RPMI8226 (cell line): Measurements from ENCODE around the gene CHIC2.

ENCODE experiments used
- DNase-seq: peaks from one replicate; pipeline ENCODE4 v3.0.0-alpha.2; 2015

CHIC2 gene

DNA sequence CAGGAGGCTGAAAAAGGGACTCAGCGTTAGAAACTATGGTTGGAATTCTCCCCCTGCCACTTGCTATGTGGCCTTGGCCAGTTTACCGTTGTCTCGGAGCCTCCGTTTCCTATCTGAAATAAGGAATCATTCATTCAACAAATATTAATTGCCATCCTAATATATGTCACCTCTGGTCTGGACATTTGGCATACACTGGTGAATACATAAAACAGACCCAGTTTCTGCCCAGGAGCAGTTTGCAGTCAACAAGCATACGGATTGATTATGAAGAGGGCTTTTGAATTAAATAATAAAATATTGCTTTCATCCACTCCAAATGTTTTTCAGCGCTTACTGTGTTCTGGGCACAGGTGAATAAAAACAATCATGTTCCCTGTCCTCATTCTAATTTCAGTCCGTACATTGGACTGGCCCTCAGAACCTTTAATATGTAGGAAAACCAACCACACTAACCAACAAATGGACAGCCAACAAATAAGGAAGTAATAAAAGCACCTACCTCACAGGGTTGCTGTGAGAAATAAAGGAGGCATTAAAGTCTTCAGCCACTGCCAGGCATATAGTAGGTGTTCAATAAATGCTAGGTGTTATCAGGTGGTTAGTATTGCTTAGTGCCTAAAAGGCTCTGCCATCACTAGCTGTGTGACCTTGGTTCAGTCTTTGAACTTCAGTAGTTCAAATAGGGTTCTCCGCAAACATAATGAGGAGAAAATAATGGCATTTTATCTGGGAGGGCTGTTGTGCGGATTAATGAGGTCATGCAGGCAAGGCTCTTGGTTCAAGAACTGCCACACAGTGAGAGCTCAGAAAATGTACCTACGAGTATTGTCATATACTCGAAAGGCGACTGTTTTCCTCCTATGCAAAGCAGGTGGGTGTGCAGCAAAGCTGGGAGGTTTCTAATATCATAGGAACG lies 28.3 kb upstream of the CHIC2 start:
- no peak for DNase-seq

DNA sequence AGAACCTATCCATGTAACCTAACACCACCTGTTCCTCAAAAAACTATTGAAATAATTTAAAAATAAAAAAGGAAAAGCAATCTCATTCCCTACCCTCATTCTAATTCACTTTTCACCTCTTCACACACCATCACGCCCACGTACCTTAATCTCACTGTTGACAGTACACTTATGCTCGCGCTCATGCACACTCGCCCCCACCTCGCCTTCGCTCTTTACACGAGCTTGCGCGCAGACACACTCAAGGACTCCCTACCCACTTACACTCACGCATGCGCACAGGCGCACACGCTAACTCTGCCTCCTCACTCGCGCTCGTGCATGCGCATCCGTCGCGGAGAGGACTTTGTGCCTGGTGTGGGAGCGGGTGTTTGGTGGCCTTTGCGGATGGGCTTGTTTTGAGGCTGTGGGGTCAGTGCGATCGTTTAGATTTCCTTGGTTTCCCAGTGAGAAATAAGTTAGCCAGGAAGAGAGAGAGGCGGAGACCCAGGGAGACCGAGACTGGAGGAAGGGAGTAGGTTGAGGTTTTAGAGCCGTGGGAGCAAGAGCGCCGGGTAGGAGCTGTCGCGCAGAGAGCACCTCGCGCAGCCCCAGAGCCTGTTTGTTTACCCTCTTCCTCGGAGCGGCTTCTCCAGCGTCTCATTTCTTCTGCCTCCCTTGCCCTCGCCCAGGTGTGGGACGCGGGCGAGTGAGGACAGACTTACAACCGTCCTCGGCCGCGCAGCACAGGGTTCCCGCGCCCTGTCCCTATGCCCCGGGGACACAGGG lies 27.4 kb upstream of the CHIC2 start:
- peak; percentile 52 for DNase-seq

DNA sequence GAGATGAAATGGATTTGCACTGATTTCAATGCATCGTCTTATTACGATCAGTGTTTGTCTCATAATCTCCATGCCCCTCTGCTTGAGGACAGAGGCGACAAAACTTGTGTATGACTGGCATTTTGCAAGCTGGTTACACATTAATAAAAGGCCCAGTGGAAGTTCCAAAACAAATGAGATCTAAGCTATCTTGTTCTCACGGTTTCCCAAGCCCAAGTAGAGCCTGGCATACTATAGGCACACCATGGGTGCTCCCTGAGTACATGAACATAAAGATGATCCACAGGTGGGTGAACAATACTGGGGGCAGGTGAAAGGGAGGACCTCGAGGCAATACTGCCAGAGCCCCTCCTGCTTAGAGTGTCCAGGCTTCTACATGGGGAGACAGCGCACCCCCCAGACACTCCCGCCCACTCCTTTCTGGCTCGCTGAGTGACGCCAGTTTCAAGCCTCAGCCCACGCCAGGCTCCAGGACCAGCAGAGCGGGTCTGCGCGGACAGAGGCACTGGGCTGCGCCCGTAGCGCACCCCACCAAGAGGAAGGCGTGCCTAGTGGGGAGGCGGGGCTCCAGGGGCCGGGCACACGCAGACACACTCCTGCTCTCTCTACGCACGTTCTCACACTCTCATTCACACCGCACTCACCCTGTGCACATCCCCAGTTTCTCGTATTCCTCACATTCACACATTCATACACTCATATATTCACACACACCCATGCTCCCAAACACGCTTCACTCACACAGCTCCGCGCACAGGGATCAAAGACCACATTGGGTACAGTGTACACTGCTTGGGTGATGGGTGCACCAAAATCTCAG lies 26.6 kb upstream of the CHIC2 start:
- DNase-seq, result peak; percentile 20

DNA sequence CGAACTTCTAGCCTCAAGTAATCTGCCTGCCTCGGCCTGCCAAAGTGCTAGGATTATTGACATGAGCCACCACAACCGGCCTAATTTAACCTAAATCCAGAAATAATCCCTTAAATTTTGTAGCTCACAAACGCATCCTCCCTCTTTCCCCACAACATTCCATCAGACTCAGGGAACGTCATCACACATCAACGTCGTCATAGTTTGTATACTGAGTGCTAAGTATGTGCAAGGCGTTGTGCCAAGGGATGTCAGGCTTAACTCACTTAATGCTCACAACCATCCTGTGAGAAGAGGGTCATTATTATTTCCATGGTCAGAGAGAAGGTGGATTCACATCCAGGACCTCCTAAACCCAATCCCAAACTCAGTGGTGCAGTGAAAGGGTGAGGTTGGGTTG lies 26.0 kb upstream of the CHIC2 start:
- DNase-seq, result no peak

DNA sequence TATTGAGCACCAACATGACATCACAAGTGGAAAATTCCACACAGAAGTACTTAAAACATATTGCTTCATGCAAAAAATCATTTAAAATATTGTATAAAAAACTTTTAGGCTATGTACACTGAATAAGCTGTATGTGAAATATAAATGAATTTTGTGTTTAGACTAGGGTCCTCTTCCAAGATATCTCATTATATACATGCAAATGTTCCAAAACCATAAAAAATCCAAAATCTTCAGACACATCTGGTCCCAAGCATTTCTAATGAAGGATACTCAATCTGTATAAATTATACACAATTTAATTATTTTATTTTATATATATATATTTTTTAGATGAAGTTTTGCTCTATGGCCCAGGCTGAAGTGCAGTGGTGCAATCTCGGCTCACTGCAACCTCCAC lies 25.5 kb upstream of the CHIC2 start:
- no peak for DNase-seq

DNA sequence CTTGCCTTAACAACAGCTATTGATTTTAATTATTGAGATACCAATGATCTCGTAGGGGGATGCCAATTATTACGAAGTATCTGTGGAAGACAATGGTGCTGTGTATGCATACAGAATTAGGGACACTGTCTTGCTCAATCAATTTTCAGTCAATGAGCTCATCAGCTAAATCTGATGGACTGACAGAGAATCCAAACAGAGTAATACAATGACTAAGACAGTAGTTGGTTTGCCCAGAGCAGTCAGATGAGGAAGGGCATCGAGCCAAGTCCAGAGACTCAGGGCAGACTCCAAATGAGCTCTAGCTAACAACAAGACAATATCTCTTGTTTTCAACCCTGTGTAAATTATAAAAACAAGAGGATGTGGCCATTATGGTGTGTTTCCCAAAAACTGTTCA lies 20.9 kb upstream of the CHIC2 start:
- no peak for DNase-seq

DNA sequence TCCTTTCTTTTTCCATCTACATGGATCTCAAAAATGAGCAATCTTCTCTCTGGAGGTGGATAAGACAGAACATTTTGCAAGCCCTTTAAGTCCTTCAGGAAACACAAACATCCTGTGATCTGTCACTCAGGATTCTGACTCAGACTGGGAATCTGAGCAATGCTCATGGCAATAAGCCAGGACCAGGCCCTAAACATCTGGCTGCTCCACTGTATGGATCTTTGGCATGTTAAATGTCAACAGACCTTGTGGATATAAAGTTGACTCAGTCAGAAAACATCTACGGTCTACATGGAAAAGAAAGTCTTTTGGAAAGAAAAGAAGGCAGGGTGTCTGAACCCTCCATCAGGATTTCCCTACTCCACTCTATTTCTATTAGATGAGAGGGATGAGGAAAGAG lies 17.8 kb upstream of the CHIC2 start:
- no peak for DNase-seq

DNA sequence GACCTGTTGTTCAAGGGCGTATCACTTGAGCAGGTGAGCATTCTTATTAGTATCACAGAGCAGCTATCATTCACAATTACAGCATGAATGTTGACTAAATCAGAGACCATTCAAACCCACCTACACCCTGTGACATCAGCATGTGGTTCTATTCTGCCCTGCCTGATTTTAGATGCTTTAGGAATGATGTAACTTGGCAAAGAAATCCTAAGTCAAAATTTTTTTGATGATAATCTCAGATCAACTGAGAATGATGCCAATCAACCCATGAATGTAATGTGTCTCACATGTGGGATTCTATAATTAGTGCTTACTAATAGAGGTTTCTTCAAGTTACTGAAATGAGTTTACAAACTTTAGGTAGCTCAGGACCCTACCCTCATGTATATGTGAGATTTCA lies 13.4 kb upstream of the CHIC2 start:
- no peak for DNase-seq

DNA sequence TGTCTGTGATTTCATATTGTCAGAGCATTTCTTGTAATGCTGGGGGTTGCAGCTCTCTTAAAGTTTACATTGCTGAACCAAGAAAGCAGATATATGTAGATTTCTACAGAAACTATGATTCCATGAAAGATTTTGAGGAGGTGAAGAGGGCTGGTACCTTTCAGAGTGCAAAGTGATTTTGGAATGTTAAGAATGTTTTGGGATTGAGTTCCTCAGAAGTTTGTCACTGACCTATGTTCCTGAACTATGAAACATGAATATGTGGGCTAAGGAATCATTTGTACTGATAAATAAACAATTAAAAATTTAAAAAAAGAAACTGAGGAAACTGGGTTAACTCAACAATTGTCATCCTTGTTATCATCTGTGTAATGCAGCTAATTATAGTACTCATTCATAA lies 12.3 kb upstream of the CHIC2 start:
- DNase-seq, result no peak

DNA sequence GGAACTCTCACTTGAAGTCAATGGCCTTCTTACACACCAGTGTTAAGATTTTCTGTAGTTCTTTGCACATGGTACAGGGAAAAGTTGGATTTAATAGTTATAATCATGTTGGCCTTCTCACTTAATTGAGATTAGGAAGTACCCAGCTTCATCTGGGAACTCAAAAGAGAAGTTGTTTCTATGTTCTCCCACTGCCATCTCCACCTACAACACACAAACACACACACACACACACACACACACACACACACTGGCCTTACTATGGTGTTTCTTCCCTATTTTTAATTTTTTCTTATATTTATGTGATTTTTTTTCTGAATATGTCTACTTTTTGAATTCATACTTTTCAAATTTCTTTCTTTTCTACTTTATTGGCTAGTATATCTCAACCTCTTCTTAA lies 10.0 kb upstream of the CHIC2 start:
- DNase-seq, result no peak

DNA sequence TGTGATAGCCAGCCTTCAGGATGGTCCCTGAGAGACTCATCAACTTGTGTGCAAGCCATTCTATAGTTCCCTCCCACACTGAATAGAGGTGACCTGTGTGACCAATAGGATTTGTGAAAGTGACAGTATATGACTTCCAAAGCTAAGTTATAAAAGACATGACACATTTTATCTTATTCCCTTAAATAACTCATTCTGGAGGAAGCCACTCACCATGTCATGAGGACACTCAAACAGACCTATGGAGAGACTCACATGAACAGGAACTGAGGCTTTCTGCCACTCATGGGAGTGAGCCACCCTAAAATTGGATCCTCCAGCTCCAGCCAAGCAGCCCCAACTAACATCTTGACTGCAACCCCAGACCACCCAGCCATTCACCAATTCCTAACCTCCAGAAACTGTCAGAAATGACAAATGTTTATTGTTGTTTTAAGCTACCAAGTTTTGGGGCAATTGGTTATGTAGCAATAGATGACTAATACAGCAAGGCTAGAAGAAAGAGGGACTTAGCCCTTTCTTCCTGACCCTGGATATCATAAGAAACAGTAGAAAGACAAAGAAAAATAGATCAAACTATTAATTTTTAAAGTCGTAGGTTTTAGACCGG lies 9.0 kb upstream of the CHIC2 start:
- no peak for DNase-seq

DNA sequence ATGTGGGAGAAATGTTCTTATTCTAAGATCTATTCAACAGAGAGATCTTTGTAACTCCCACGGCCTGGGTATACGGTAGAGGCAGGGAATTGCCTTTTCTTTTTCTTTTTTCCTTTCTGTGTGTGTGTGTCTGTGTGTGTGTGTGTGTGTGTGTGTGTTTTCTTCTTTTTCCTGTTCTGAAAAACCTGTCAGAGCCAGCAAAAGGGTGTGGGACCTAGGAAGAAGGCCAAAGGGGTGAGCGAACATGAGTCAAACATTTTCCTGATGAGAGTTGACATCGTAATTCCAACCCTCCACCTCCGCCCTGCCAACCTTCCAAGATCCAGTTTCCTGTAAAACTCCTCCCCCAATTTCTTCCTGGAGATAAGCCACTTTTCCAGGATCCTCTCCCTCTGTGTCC lies 2.8 kb upstream of the CHIC2 start:
- no peak for DNase-seq

DNA sequence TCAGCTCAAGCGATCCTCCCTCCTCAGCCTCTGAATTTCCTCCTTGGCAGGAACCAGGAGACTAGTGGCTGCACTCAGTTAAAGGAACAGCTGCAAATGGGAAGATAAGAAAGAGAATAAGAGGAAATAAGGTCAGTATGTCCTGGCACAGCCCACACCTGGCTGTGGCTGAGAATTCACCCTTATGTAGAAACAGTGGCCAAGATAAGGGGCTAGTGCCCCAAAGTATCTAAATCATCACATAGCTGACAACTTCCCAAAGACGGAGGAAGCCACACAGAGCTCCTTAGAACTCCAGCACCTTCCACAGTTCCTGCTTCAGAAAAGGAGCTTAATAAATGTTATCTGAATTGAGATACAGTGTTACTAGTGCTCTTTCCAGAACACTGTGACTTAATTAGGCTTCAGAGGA lies 2.3 kb upstream of the CHIC2 start:
- DNase-seq, result no peak

DNA sequence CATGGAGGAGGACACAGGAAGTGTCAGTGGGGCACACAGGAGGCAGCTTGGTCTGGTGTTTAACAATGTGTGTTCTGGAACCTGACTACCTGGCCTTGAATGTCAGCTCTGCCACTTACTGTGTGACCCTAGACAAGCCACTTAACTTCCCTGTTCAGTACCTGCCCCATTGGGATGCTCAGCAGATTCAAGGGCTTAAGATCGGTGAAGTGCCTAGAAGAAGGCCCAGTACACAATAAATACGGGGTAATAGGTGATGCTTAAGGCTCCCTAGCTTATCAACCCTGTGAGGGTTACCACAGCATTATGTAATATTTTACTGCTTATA lies 1.6 kb upstream of the CHIC2 start:
- DNase-seq, result no peak

DNA sequence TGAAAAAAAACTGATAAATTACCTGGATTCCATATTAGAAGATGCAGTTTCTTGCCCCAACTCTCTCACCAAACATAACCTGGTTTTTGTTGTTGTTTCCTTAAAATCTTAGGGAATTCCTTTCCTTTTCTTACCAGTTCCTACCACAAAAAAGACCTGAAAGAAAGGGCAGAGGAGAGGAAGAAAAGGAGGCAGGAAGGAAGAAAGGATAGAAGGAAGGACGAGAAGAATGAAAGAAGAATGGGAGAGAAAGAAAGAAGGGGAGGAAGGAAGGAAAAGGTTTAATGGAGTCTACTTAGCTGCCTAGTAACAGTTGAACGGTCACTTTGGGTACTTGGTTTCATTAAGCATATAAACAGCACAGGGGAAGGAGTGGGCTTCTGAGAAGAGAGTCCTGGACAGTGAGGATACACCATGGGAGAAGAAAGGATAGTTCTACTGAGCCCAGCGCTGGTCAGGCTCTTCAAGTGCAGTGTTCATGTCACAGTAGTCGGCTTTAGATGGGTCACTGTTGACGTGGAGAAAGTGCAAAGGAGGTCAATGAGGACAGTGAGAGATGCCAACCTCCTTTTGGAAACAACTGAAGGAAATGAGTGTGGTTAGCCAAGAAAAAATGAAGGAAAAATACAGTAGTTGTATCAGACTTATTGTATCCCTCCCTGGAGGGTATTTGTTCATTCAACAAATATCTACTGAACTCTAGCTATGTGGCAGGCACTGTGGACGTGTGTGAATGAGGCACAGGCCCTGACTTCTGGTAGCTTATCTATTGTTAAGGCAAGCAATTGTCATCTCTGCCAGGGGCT lies 1.1 kb upstream of the CHIC2 start:
- DNase-seq, result no peak

DNA sequence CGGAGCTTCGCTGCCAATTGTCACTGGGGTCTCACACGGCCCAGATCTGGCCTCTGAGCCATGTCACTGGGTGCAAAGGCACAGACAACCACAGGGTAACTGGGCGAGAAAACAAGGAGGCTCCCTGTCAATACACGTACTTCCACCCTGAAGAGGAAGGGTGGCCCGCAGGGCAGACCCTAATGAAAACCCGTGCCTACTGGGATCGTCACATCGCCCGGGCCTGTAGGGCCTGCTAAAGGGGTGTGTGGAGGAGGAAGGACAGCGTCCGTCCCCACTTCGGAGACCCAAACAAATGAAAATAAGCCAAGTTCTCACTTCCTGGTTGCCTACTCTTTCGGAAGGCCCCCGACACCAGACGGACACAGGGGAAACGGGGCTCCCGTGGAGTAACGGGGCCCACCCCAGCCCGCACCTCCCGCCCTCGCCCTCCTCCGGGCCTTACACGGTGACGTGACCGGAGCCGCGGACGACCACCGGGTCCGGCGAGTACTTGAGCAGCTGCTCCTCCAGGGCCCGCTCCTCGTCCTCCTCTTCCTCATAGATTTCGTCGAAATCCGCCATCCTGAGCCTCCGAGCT lies 578 bp downstream of the CHIC2 start:
- DNase-seq, result peak; percentile 32

DNA sequence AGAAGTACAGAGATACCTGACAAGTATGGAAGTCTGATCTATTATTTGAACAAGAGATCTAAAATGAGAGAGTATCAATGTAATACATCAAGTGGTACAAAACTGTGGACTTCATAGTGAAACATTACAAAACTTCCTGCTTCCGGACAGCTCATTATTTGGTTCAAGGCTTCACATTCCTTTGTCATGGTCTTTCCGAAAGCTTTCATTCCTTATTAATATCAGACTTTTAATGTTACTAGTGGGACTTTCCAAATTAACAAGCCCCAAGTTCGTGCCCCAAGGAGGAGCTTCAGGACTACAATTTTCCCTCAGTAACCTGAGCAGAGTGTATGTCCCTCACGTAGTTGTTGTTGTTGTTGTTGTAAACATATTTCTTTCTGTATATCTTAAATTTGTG lies 1.2 kb downstream of the CHIC2 start:
- no peak for DNase-seq

DNA sequence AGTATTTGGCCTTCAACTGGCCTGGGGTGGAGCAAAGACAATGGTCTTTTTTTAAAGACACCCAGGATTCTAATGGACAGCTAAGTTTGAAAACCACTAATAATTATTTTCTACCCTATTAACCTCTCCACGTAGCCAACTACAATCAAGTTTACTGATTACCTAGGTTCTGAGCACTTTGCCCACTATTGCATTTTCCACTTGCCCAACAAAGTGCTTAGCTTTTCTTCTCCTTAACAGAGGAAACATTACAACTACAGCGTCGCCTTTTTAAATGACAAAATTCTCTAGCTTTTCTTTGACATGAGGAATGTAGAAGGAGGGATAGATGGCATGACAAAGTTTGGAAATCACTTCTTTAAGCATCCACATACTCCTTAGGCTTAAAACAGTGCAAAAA lies 2.0 kb downstream of the CHIC2 start:
- no peak for DNase-seq

DNA sequence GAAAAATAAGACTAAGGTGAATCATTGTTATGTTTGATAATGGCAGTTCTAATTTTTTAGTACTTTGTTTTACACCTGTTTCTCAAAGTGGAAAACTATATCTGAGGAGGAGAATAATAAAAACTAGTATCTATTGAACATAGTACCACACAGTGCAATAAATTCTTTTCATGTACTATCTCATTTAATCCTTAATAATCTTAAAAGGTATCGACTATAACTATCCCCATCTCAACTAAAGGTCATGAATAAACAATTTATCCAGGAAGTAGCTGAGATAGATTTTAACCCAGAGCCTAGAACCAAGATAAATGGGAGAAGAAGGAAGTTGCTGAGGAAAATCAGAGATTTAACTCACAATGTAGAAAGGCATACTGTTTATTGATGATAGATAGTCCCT lies 2.5 kb downstream of the CHIC2 start:
- DNase-seq, result no peak

DNA sequence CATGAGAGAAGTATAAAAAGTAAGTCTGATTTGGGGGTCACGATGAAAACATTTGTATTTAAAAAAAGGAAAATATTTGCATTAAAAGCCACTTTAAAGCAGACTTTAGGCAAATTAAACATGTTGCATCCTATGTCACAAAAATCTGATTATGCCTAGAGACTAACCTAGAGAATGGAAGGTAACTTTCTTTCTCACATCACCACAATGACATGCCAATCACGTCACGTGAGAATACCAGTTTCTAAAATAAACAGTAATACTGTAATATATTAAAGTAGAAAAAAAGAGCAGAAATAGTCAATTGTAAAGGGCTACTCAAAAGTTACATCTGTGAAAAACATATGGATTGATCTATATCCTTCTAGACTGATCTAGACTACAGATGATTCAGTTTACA lies 3.3 kb downstream of the CHIC2 start:
- DNase-seq, result no peak

DNA sequence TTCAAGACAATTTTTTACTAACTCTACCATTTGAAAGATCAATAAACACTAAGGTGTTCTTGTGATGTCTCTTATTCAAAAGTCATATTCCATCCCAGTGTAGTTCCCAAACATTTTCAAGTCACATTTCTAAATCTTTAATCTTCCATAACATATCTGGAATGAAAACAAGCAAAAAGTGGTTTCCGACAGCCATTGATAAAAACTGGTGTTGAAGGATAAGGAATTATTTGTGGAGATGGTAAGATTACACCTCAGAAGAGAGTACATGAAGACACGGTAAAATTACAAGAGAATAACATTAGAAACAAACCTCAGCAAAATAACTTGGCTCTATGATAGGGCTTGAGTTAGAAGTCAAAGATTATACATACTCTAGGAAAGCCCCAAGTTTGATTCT lies 4.3 kb downstream of the CHIC2 start:
- no peak for DNase-seq

DNA sequence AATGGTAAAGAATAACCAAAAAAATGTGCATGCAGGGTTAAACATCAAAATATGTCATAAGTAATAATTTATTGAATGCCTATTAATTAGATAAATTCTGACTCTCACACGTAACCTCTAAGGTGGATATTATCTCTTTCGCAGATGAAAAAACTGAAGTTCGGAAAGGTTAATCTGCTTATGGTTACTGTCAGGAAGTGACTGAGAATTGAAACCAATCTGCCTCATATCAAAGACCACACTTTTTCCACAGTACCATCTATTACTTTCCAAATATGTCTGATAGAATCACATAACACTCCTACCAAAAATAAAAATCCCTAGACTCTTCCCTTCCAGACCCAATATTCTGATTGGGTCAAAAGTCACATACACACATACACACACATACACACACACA lies 6.2 kb downstream of the CHIC2 start:
- no peak for DNase-seq
